GM21423 (cell line): ENCODE data around the gene POU5F1.
"Not testable (repeated sequence)": the region's sequence is repeated elsewhere in the genome, so short reads cannot be mapped to it uniquely, and the experiment has no call there.

Experiments
- ATAC-seq: cut with Tn5 transposase; IDR thresholded peaks from one replicate; pipeline ENCODE4 v1.9.1; 2021; ENCODE audit warnings: mild to moderate bottlenecking, moderate library complexity; ENCODE audit not compliant: unreplicated experiment

The POU5F1 gene

GRCh38 chr6:31169123-31169857 is 1.2 kb downstream of the POU5F1 start:
- no peak for ATAC-seq

GRCh38 chr6:31168606-31169005 is 1.9 kb downstream of the POU5F1 start:
- ATAC-seq, result no peak

- no peak for ATAC-seq
These were observed 4.5 kb downstream of the POU5F1 start for GRCh38 chr6:31165986-31166385.

- not testable (repeated sequence) for ATAC-seq
These were observed 5.2 kb downstream of the POU5F1 start for GRCh38 chr6:31165064-31165832.

DNA sequence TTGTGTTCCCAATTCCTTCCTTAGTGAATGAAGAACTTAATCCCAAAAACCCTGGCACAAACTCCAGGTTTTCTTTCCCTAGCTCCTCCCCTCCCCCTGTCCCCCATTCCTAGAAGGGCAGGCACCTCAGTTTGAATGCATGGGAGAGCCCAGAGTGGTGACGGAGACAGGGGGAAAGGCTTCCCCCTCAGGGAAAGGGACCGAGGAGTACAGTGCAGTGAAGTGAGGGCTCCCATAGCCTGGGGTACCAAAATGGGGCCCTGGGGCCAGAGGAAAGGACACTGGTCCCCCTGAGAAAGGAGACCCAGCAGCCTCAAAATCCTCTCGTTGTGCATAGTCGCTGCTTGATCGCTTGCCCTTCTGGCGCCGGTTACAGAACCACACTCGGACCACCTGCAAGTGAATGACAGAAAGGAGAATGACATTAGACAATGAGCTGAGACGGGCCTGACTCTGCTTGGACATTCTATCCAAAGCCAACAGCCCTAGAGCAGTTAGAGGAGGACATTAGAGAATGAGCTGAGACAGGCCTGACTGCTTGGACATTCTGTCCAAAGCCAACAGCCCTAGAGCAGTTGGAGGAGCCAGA is 5.9 kb downstream of the POU5F1 start:
- ATAC-seq, result not testable (repeated sequence)

DNA sequence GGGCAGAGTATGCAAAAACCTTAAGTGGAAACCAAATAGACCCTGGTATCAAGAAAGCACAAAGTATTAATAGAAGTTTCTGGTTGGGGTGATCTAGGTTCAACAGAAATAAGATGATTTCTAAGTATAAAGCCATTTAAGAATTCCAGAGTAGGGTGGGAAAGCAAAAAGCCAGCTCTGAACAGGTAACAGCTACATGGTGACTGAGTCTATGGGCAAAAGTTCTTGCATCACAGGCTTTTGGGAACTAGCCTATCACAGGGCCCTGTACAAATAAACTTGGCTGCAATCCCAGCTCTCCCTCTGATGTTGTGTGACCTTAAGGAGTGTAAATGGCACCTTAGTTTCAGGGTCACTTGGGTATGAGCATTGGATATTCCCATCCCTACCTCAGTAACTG is 6.6 kb downstream of the POU5F1 start:
- no peak for ATAC-seq

- ATAC-seq, result no peak
These were observed 7.9 kb downstream of the POU5F1 start for GRCh38 chr6:31162463-31163165.

- ATAC-seq, result no peak
These were observed 9.0 kb downstream of the POU5F1 start for GRCh38 chr6:31161216-31162126.

DNA sequence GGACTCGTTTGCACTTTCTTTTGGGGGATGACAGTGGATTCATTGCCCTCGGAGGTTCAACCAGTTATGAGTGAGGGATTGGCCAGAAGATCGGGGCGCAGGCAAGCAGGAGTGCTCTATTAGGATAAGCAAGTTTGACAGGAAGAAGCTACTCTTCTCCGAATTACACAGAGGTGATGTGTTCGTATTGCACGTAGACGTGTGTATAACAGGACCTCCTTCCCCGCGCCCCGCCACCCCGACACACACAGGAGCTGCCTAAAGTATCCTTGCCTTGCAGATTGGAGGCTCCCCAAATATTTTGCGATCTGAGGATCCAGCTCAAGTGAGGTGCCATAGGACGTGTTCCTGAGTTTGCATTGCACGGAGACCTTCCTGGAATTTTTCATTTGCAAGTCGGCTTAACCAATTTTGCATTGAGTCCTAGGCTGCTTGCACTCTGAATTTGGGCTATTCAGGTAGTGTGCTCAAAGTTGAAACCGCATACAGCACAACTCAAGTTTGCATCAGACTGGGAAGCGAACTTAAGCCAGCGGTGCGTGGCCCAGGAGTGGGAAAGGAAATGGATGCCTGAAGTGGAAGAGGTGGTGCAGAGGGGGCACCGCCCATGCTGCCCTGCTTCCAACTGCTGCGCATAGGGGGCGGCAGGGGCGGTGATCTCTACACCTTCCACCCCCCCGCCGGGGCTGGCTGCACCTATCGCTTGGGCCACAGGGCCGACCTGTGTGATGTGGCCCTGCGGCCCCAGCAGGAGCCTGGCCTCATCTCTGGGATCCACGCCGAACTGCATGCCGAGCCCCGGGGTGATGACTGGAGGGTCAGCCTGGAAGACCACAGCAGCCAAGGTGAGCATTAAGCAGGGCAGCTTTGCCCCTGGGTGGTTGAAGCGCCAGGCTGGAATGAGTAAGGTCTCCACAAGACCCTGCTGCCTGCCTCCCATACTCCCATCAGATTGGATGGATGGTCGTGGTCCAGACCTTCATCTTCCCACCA is 11.3 kb downstream of the POU5F1 start:
- no peak for ATAC-seq

DNA sequence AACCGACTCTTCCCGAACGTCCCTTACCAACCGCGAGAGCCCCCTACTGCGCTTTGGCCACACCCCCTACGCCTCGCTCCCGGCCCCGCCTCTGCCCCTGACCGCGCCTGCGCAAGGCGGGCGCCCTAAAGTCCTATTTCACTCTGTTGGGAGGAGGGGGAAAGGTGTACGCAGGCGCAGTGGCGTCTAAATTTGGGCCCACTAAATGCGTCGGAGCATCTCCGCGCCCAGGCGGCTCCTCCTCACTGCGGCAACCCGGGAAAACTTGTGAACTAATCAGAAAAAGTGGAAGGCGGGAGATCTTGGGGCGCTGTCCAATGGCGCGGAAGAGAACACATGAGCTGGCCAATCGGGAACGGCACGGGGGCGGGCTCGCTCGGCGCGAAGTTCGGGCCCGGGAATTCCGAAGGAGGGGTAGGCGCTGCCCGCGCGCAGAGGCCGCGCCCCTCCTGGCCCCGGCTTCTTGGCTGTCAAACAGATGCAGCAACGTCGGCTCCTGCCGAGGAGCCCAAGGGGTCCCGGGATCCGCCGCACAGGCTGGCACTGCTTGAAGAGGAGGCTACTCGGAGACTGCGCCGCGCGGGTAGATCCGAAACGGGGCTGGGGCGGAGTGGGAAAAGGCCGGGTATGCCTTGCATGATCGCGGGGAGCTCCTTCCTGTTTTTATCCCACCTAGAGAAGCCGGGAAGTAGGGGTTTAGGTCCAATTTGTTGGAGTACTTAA is 12.2 kb downstream of the POU5F1 start, which contains the start of gene TCF19:
TSS of gene TCF19 (plus strand) at position 450 of the 723 bp plus-strand sequence. CDS start 881 bp downstream, outside the sequence.
- ATAC-seq, result peak; percentile 74

- peak; percentile 3 for ATAC-seq
These were observed 12.9 kb downstream of the POU5F1 start, which contains the start of gene CCHCR1 for GRCh38 chr6:31157513-31158139. Gene CCHCR1, minus strand, starts transcription at chr6:31157802. Its CDS starts 202 bp downstream, at chr6:31157600.

DNA sequence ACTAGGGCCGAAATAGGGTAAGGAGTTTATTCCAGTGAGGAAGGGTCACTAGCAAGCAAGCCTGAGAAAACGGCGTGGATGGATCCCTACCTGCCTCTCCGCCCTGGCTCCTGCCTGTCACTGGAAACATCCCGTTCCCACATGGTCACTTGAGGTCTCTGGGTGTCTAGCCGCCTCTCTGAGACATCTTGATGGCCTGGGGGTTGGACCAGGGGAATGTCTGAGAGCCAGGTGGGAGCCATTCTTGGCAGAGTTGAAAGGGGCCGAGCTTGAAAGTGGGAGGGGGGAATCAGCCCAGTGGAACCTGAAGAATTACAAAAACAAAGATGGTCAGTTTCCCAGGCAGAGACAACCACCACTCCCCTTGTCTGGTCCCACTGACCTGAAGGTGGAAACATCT is 13.8 kb downstream of the POU5F1 start:
- ATAC-seq, result no peak

GRCh38 chr6:31154436-31154835 is 16.0 kb downstream of the POU5F1 start:
- no peak for ATAC-seq

DNA sequence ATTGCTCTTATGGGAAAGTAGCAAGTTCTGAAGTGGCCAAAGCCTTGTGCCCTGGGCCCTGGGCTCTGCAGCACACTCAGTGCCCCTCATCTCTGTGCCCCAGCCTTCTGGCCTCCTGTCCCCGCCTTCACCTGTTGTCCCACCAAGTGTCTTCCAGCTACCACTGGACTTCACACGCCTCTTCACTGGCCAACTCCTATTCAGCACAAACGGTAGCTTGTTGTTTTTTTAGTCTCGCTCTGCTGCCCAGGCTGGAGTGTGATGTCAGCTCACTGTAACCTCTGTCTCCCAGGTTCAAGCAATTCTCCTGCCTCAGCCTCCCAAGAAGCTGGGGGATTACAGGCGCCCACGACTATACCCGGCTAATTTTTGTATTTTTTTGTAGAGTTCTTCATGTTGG is 17.7 kb downstream of the POU5F1 start:
- ATAC-seq, result no peak

DNA sequence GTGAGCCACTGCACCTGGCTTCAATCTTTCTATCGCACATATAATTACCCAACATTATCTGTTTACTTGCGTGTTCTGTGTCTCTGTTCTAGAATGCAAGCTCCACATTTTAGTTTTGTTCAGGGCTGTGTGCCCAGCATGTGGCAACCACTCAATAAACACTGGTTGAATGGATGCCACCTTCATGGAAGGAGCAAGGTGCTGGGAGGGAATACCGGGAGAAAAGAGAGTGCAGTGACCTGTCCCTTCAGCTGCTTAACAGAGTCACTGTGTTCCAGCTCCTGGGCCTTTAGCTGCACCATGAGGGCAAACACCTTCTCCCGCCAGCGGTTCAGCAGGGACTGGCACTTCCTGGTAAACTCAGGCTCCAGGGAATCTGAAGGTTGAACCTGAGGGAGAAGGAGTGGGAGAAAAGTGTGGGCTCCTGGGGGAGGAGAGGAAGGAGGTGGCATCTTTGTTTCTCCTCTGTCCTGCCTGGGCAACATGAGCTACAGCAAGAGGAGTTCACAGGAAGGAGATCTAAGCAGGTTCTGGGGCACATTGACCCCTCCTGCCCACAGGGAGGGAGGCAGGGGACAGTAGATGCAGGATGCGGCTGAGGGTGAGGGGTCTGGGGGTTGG is 20.5 kb downstream of the POU5F1 start:
- ATAC-seq, result no peak

GRCh38 chr6:31145386-31145785 is 25.1 kb downstream of the POU5F1 start:
- no peak for ATAC-seq

DNA sequence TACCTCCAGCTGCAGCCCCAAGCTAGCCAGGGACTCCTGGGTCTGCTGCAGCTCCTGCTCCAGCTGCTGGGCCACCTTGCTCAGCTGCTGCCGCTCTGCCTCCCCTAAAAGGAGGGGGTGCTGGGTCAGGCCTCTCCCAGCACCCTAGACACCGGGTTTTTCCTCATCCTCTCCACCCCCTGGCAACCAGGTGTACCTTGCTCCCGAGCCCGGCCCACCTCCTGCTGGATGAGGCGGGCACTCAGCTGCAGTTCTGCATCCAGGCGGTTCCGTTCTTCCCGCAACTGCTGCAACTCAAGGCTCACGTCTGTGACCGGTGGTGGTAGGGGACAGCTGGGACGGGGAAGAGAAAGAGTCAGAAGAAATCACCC is 25.5 kb downstream of the POU5F1 start:
- ATAC-seq, result no peak
